DOHH2 (cell line): Measurements from ENCODE around the gene PIK3R3.

ENCODE experiments used
- H3F3A ChIP-seq: fragments of 200-600 bp; sonication (generic), shearing (Covaris generic); 2 replicates; pipeline ENCODE4 v1.6.0; 2016; ENCODE audit warnings: antibody characterized with exemption, mild to moderate bottlenecking; ENCODE audit not compliant: control insufficient read depth, insufficient read depth
- H3K27ac ChIP-seq: fragments of 200-600 bp; sonication (generic); 2 replicates; pipeline ENCODE4 v1.5.1; 2014; ENCODE audit warnings: low read depth, mild to moderate bottlenecking, low read length, moderate library complexity
- H3K27me3 ChIP-seq: fragments of 200-600 bp; sonication (generic); 2 replicates; pipeline ENCODE4 v1.6.1; 2014; ENCODE audit warnings: mild to moderate bottlenecking, low read length, mixed read lengths; ENCODE audit not compliant: control insufficient read depth
- H3K36me3 ChIP-seq: fragments of 200-600 bp; sonication (generic); 2 replicates; pipeline ENCODE4 v1.6.1; 2014; ENCODE audit warnings: mild to moderate bottlenecking, low read length, moderate library complexity, mixed read lengths; ENCODE audit not compliant: control insufficient read depth
- H3K4me1 ChIP-seq: fragments of 200-600 bp; sonication (generic); 2 replicates; pipeline ENCODE4 v1.6.1; 2014; ENCODE audit warnings: mild to moderate bottlenecking, low read length, mixed read lengths; ENCODE audit not compliant: control insufficient read depth
- H3K4me2 ChIP-seq: fragments of 200-600 bp; sonication (generic); 2 replicates; pipeline ENCODE4 v1.6.0; 2014; ENCODE audit warnings: mild to moderate bottlenecking, low read length, moderate library complexity
- H3K4me3 ChIP-seq: fragments of 200-600 bp; sonication (generic); 2 replicates; pipeline ENCODE4 v1.5.1; 2014; ENCODE audit warnings: mild to moderate bottlenecking, low read length, mixed read lengths
- H3K79me2 ChIP-seq: fragments of 200-600 bp; sonication (generic); 2 replicates; pipeline ENCODE4 v1.6.1; 2014; ENCODE audit warnings: mild to moderate bottlenecking, low read length, mixed read lengths; ENCODE audit not compliant: control insufficient read depth
- H3K9me2 ChIP-seq: fragments of 200-600 bp; sonication (generic); replicated peaks from 2 replicates; pipeline ENCODE4 v1.6.1; 2014; ENCODE audit warnings: mild to moderate bottlenecking, low read length, mixed read lengths; ENCODE audit not compliant: control insufficient read depth
- H3K9me3 ChIP-seq: fragments of 200-600 bp; sonication (generic); 2 replicates; pipeline ENCODE4 v1.6.1; 2014; ENCODE audit warnings: antibody characterized with exemption, low read length, mixed read lengths; ENCODE audit not compliant: control insufficient read depth, insufficient read depth
- H4K20me1 ChIP-seq: fragments of 200-600 bp; sonication (generic); 2 replicates; pipeline ENCODE4 v1.6.0; 2014; ENCODE audit warnings: low read depth, mild to moderate bottlenecking, antibody characterized with exemption, low read length, moderate library complexity; ENCODE audit not compliant: control insufficient read depth, insufficient read depth
- EZH2phosphoT487 ChIP-seq: fragments of 200-600 bp; sonication (generic); IDR thresholded peaks from 2 replicates; pipeline ENCODE4 v1.6.1; 2017; ENCODE audit warnings: borderline replicate concordance, mild to moderate bottlenecking, antibody characterized with exemption, low read length, moderate library complexity, mixed read lengths
- TF ChIP-seq, protein P1 (sequence below): fragments of 200-600 bp; sonication (generic); IDR thresholded peaks from one replicate; pipeline ENCODE4 v1.5.1; 2014; ENCODE audit warnings: antibody characterized with exemption, mild to moderate bottlenecking, low read depth, low read length; ENCODE audit not compliant: poor library complexity, severe bottlenecking

PIK3R3 gene

GRCh38 chr1:46065405-46065804 lies 67.0 kb downstream of the PIK3R3 start:
- Histone ChIP-seq H3K4me2 (0 out of 2 replicates have a peak overlapping the region, but pooled peaks have one; percentile 3), H3K9me3 (no peaks in the 10 kb centered on the region), H3K27me3 (no peaks in the 10 kb centered on the region), H4K20me1 (no peaks in the 10 kb centered on the region), H3K9me2 (no peaks in the 10 kb centered on the region), H3K36me3 (peaks cover 7% of the 10 kb centered on the region; the same call in 1 of the 2 replicates), H3K27ac (no peak overlapping the region), H3K4me3 (no peak overlapping the region), H3K4me1 (peaks cover 16% of the 10 kb centered on the region), H3K79me2 (no peaks in the 10 kb centered on the region), H3F3A (no peaks in the 10 kb centered on the region)
- TF ChIP-seq, protein P1, sequence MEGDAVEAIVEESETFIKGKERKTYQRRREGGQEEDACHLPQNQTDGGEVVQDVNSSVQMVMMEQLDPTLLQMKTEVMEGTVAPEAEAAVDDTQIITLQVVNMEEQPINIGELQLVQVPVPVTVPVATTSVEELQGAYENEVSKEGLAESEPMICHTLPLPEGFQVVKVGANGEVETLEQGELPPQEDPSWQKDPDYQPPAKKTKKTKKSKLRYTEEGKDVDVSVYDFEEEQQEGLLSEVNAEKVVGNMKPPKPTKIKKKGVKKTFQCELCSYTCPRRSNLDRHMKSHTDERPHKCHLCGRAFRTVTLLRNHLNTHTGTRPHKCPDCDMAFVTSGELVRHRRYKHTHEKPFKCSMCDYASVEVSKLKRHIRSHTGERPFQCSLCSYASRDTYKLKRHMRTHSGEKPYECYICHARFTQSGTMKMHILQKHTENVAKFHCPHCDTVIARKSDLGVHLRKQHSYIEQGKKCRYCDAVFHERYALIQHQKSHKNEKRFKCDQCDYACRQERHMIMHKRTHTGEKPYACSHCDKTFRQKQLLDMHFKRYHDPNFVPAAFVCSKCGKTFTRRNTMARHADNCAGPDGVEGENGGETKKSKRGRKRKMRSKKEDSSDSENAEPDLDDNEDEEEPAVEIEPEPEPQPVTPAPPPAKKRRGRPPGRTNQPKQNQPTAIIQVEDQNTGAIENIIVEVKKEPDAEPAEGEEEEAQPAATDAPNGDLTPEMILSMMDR: no peak
- TF ChIP-seq EZH2phosphoT487: no peak

DNA sequence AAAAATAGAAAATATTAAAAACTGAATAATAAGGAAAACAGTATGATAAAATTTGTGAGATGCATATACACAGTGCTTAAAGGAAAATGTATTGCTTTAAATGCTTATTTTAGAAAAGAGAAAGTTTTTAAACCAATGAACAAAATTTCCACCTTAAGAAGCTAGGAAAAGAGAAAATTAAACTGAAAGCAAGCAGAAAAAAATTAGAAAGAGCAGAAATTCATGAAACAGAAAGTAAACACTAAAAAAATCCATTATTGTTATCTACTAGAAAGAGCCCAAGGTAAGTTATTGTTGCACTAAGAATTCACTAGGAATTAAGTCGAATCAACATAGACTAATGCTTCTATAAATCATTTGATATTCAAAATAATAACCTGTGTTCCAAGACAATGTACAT lies 67.7 kb downstream of the PIK3R3 start:
- Histone ChIP-seq H3K27me3 (no peaks in the 10 kb centered on the region), H3K36me3 (peaks cover 7% of the 10 kb centered on the region; the same call in 1 of the 2 replicates), H3K4me2 (no peak overlapping the region)

DNA sequence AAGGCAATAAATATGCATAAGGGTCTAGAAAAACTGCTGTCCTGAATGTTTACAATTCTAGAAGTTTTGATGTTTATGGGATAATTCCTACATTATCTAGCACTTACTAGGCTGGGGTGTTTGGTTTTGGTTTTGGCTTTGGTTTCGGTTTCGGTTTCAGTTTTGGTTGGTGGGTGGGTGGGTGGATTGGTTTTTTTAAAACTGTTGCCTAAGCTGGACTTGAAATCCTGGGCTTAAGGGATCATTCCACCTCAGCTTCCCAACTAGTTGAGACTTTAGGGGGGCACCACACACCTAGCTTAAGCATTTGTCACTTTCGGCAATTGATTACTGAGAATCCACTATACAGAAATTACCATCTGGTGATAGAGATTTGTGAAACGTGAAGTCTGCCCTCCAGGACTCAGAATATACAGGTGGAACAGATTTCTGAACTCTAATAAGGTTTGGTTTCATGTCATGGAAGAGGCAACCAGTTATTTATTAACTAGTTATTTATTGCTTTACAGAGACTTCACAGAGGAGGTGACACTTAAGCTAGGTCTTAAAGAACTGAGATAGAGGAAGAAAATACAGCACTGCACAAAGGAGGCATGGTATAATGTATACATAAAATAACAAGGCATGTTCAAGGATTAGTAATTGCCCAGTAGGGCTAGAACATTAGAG lies 69.6 kb downstream of the PIK3R3 start:
- Histone ChIP-seq H3K4me1 (peaks cover 14% of the 10 kb centered on the region), H3K4me2 (no peak overlapping the region), H3K27me3 (no peaks in the 10 kb centered on the region), H3K27ac (no peak overlapping the region), H3F3A (no peaks in the 10 kb centered on the region), H3K9me2 (no peaks in the 10 kb centered on the region), H3K79me2 (no peaks in the 10 kb centered on the region), H3K36me3 (peaks cover 10% of the 10 kb centered on the region; the same call in 1 of the 2 replicates), H3K9me3 (no peaks in the 10 kb centered on the region), H3K4me3 (no peak overlapping the region), H4K20me1 (no peaks in the 10 kb centered on the region)
- no peak for TF ChIP-seq EZH2phosphoT487
- TF ChIP-seq, protein P1: no peak

More for the DNA sequence above, 67.7 kb downstream of the PIK3R3 start:
- no peak overlapping the region for H3K27ac ChIP-seq
- no peak overlapping the region for H3K4me3 ChIP-seq
- no peaks in the 10 kb centered on the region for H3F3A ChIP-seq
- no peaks in the 10 kb centered on the region for H3K9me2 ChIP-seq
- H3K9me3 ChIP-seq: no peaks in the 10 kb centered on the region
- peaks cover 16% of the 10 kb centered on the region for H3K4me1 ChIP-seq
- TF ChIP-seq, protein P1: no peak
- no peak for TF ChIP-seq EZH2phosphoT487
- no peaks in the 10 kb centered on the region for H4K20me1 ChIP-seq
- H3K79me2 ChIP-seq: no peaks in the 10 kb centered on the region
